SK-N-SH treated with all-trans-retinoic acid at 6 μM for 48 hours (cell line): Measurements from ENCODE around the gene APEH.

ENCODE experiments used
- ARNTL ChIP-seq: fragments of 450-650 bp; formaldehyde crosslinking; IDR thresholded peaks from 2 replicates; pipeline ENCODE4 v1.5.0; 2020; ENCODE audit warnings: low read depth, mild to moderate bottlenecking, moderate library complexity, borderline replicate concordance
- POU6F1 ChIP-seq: fragments of 250-450 bp; sonication (Bioruptor Pico); IDR thresholded peaks from 2 replicates; pipeline ENCODE4 v1.8.0; 2021; ENCODE audit warnings: low read depth, mild to moderate bottlenecking, moderate library complexity, borderline replicate concordance

DNA sequence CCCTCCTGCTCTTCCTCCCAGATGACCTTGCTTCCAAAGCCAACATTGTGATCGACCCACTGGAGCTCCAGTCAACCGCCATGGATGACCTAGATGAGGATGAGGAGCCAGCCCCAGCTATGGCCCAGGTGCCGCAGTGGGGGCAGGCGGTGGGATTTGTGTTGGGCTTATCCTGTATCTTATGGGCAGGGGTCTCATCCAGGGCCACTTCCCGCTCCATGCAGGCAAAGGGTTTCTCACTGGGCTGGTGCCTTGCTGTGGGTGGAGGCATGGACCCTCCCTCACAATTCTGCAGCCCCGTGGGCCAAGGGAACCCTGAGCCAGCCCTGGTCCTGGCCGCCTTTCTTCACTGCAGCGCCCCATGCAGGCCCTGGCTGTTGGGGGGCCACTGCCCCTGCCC lies 30.5 kb downstream of the APEH start:
- TF ChIP-seq POU6F1 (CRISPR knock-in tag): no peak
- no peak for TF ChIP-seq ARNTL (CRISPR knock-in tag)
